ENCODE data around the gene FBXO38. TPM values are rescaled to one million over a fixed set of nuclear protein-coding genes. Genes with fewer than 3 reads are reported as not detected.

FBXO38 gene
- total and polyA plus RNA-seq, 2 donors (not counting 1 experiment from before 2014, with no cell fraction given): 14.4 to 97.0 TPM

- no peak for ATAC-seq (ENCODE audit: low read depth)
- Histone ChIP-seq H3K27ac (ENCODE audit: low read length in 2 of 2) (no peak overlapping the region), H3K9me3 (ENCODE audit: control extremely low read depth in 1 of 3, control insufficient read depth in 2 of 3, insufficient read depth in 1 of 3, low read length in 2 of 3) (no peaks in the 10 kb centered on the region), H3K79me2 (ENCODE audit: control insufficient read depth, insufficient read depth, low read length) (no peaks in the 10 kb centered on the region), H3K4me1 (ENCODE audit: control insufficient read depth in 2 of 2, insufficient read depth in 2 of 2, low read length in 2 of 2) (peaks cover 3 to 9% of the 10 kb centered on the region in 2 donors), H4K20me1 (ENCODE audit: control insufficient read depth, insufficient read depth, low read length, poor library complexity, severe bottlenecking) (no peaks in the 10 kb centered on the region), H3K36me3 (replicated peaks in 1 of 2; ENCODE audit: control extremely low read depth in 1 of 2, control insufficient read depth in 1 of 2, extremely low read depth in 1 of 2, insufficient read depth in 2 of 2, low read length in 1 of 2) (peaks cover 16 to 77% of the 10 kb centered on the region in 2 experiments), H3K4me2 (replicated peaks; ENCODE audit: low read depth, low read length, poor library complexity, severe bottlenecking) (no peak overlapping the region), H2AFZ (ENCODE audit: insufficient read depth, low read depth, low read length, poor library complexity, severe bottlenecking) (no peak overlapping the region), H3K9ac (ENCODE audit: low read length) (no peak overlapping the region), H3K27me3 (replicated peaks in 1 of 4; ENCODE audit: control extremely low read depth in 1 of 4, control insufficient read depth in 3 of 4, insufficient read depth in 4 of 4, low read length in 3 of 4) (no peaks in the 10 kb centered on the region), H3K4me3 (ENCODE audit: control extremely low read depth in 1 of 5, extremely low read depth in 1 of 5, insufficient read depth in 1 of 5, low read depth in 2 of 5, low read length in 4 of 5) (no peak overlapping the region)
- no peak for DNase-seq
- 90% methylated on average over 2 of the region's 3 CpGs for WGBS (ENCODE audit: insufficient coverage)
- no peak overlapping the region for H3K27ac Mint-ChIP-seq
- intact Hi-C loops (cut with micrococcal nuclease): no loop called here
- H3K27me3 Mint-ChIP-seq: no peaks in the 10 kb centered on the region
- TF ChIP-seq EZH2 (IDR thresholded peaks at IDR 0.05; ENCODE audit: borderline replicate concordance, insufficient read depth, low read depth, low read length, poor library complexity, severe bottlenecking) (no peak), CTCF (IDR thresholded peaks at IDR 0.05) (no peak)
- peaks cover 12% of the 10 kb centered on the region for H3K4me1 Mint-ChIP-seq
- CTCF ChIA-PET: no interaction called here
- POLR2A ChIA-PET: no interaction called here
- H3K9me3 Mint-ChIP-seq (ENCODE audit: insufficient read depth): no peaks in the 10 kb centered on the region
- H3K4me3 Mint-ChIP-seq: no peak overlapping the region
Observed at GRCh38 chr5:148408092-148408491, 24.3 kb downstream of the FBXO38 start.

- intact Hi-C loops (cut with micrococcal nuclease): no loop called here
- Histone ChIP-seq H3K4me2 (replicated peaks; ENCODE audit: low read depth, low read length, poor library complexity, severe bottlenecking) (no peak overlapping the region), H4K20me1 (ENCODE audit: control insufficient read depth, insufficient read depth, low read length, poor library complexity, severe bottlenecking) (no peaks in the 10 kb centered on the region), H3K4me3 (ENCODE audit: control extremely low read depth in 1 of 5, extremely low read depth in 1 of 5, insufficient read depth in 1 of 5, low read depth in 2 of 5, low read length in 4 of 5) (no peak overlapping the region), H3K27me3 (replicated peaks in 1 of 4; ENCODE audit: control extremely low read depth in 1 of 4, control insufficient read depth in 3 of 4, insufficient read depth in 4 of 4, low read length in 3 of 4) (no peaks in the 10 kb centered on the region), H3K9ac (ENCODE audit: low read length) (no peak overlapping the region), H3K27ac (ENCODE audit: low read length in 2 of 2) (no peak overlapping the region), H3K79me2 (ENCODE audit: control insufficient read depth, insufficient read depth, low read length) (no peaks in the 10 kb centered on the region), H2AFZ (ENCODE audit: insufficient read depth, low read depth, low read length, poor library complexity, severe bottlenecking) (no peak overlapping the region), H3K36me3 (replicated peaks in 1 of 2; ENCODE audit: control extremely low read depth in 1 of 2, control insufficient read depth in 1 of 2, extremely low read depth in 1 of 2, insufficient read depth in 2 of 2, low read length in 1 of 2) (peaks cover 24 to 95% of the 10 kb centered on the region in 2 experiments), H3K4me1 (ENCODE audit: control insufficient read depth in 2 of 2, insufficient read depth in 2 of 2, low read length in 2 of 2) (no peaks in the 10 kb centered on the region), H3K9me3 (ENCODE audit: control extremely low read depth in 1 of 3, control insufficient read depth in 2 of 3, insufficient read depth in 1 of 3, low read length in 2 of 3) (no peaks in the 10 kb centered on the region)
- Mint-ChIP-seq H3K27me3 (no peaks in the 10 kb centered on the region), H3K27ac (no peak overlapping the region), H3K9me3 (ENCODE audit: insufficient read depth) (no peaks in the 10 kb centered on the region), H3K4me1 (no peaks in the 10 kb centered on the region), H3K4me3 (no peak overlapping the region)
- WGBS (ENCODE audit: insufficient coverage): no CpG with 5 or more reads among the region's 2 CpGs
- no peak for TF ChIP-seq EZH2 (IDR thresholded peaks at IDR 0.05; ENCODE audit: borderline replicate concordance, insufficient read depth, low read depth, low read length, poor library complexity, severe bottlenecking)
- TF ChIP-seq CTCF (IDR thresholded peaks at IDR 0.05): no peak
- no peak for ATAC-seq (ENCODE audit: low read depth)
- CTCF ChIA-PET: interaction anchor here (1.2 to 1.4 kb wide), 3 partner anchors 12 to 329 kb away, joined by 3 read pairs; no protein-coding TSS in a partner anchor
- POLR2A ChIA-PET: no interaction called here
- no peak for DNase-seq
Observed at GRCh38 chr5:148412124-148412523, 28.4 kb downstream of the FBXO38 start.
